Body of pancreas (tissue), 4 donors: ENCODE measurements around the gene FOXP3. TPM values are rescaled to one million over a fixed set of nuclear protein-coding genes. Genes with fewer than 3 reads are reported as not detected.

ENCODE experiments used
- ATAC-seq: fragments of 150-250 bp; one replicate; pipeline ENCODE4 v1.9.1; 2016
- DNase-seq, 4 donors: peaks; one replicate each; pipeline ENCODE4 v3.0.0-alpha.2; 2019
- H3K27ac ChIP-seq, 4 donors: fragments of 200-600 bp; sonication (generic); 1 replicate in 3 of 4; 2 replicates in 1 of 4; pipeline versions ENCODE4 v1.5.1 to v1.6.1; 2016 to 2019; ENCODE audit warnings: mild to moderate bottlenecking in 1 of 4, mixed read lengths in 1 of 4, moderate library complexity in 1 of 4
- H3K27me3 ChIP-seq, 2 donors: fragments of 200-600 bp; sonication (generic); one replicate each; pipeline ENCODE4 v1.6.0; 2016; ENCODE audit warnings: mild to moderate bottlenecking in 1 of 2
- H3K36me3 ChIP-seq, 2 donors: fragments of 200-600 bp; sonication (generic); replicated peaks in 1 of 2; 2 replicates each; pipeline ENCODE4 v1.5.1; 2016; ENCODE audit warnings: low read depth in 2 of 2; ENCODE audit not compliant: insufficient read depth in 1 of 2
- H3K4me1 ChIP-seq: fragments of 200-600 bp; sonication (generic); one replicate; pipeline ENCODE4 v1.6.0; 2016
- H3K4me3 ChIP-seq, 2 donors: fragments of 200-600 bp; sonication (generic); 1 replicate in 1 of 2; 2 replicates in 1 of 2; pipeline ENCODE4 v1.5.1; 2016 to 2019
- H3K9me3 ChIP-seq, 3 donors: fragments of 200-600 bp; sonication (generic); 1 replicate in 2 of 3; 2 replicates in 1 of 3; pipeline ENCODE4 v1.5.1; 2016
- POLR2A ChIP-seq, 3 donors: fragments of 450-650 bp; IDR thresholded peaks; one replicate each; pipeline ENCODE4 v1.6.1; 2016; ENCODE audit warnings: antibody characterized with exemption in 3 of 3, mild to moderate bottlenecking in 2 of 3
- WGBS, 2 donors: methylation state at CpG; one replicate each; pipeline ENCODE4 v1.1.5; 2017; 5-methylcytosine and 5-hydroxymethylcytosine counted together
- intact Hi-C: fragments of 100-400 bp; cut with DNase I; formaldehyde crosslinking; loops from one replicate; pipeline ENCODE4 v1.15.1; 2023
- total RNA-seq, 2 donors: library from RNA; depleted of rRNA; stranded (reverse); fragments of >200 nt; gene quantifications; one replicate each; pipeline ENCODE4 v1.1.0, GENCODE V29; 2016
- TF ChIP-seq, protein P1 (sequence below), 7 experiments: fragments of 450-650 bp in 4 of 7; fragments of 200-600 bp in 3 of 7; sonication (generic) in 3 of 7; IDR thresholded peaks; one replicate each; pipeline ENCODE4 v1.5.1; 2016 to 2019; ENCODE audit warnings: antibody characterized with exemption in 7 of 7

The FOXP3 gene
- total RNA-seq, 2 donors from 2014 or later = not detected

DNA sequence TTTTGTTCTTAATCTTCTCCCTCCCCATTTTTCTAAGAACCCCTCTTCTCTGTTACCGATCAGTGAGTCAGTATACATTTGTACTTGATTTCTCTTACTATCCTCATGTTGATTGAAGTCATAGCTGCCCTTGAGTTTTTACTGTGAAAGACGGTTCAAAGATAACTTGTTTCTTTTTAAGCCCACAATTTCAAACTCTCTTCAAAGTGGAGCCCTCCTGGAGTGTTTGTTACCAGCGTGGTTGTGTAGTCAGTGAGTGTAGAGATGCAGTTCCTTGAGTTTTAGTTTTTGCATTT is 13.0 kb upstream of the FOXP3 start:
- TF ChIP-seq, protein P1, sequence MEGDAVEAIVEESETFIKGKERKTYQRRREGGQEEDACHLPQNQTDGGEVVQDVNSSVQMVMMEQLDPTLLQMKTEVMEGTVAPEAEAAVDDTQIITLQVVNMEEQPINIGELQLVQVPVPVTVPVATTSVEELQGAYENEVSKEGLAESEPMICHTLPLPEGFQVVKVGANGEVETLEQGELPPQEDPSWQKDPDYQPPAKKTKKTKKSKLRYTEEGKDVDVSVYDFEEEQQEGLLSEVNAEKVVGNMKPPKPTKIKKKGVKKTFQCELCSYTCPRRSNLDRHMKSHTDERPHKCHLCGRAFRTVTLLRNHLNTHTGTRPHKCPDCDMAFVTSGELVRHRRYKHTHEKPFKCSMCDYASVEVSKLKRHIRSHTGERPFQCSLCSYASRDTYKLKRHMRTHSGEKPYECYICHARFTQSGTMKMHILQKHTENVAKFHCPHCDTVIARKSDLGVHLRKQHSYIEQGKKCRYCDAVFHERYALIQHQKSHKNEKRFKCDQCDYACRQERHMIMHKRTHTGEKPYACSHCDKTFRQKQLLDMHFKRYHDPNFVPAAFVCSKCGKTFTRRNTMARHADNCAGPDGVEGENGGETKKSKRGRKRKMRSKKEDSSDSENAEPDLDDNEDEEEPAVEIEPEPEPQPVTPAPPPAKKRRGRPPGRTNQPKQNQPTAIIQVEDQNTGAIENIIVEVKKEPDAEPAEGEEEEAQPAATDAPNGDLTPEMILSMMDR (IDR thresholded peaks at IDR 0.05) = no peak
- no peak for TF ChIP-seq POLR2A (IDR thresholded peaks at IDR 0.05)
- Histone ChIP-seq H3K4me3 (no peak overlapping the region), H3K36me3 (no peaks in the 10 kb centered on the region), H3K9me3 (no peaks in the 10 kb centered on the region), H3K27ac (no peak overlapping the region), H3K4me1 (peaks cover 26% of the 10 kb centered on the region), H3K27me3 (no peaks in the 10 kb centered on the region)
- no peak for DNase-seq
- intact Hi-C loops = no loop called here
- 49 to 51% methylated on average over 3 of the region's 3 CpGs for WGBS, 2 donors
- no peak for ATAC-seq

- WGBS, 2 donors = 48 to 69% methylated on average over 6 to 18 of the region's 19 CpGs
- Histone ChIP-seq H3K36me3 (no peaks in the 10 kb centered on the region), H3K27ac (peak overlapping the region in 1 of 4 donors; percentile 44), H3K4me1 (peaks cover 32% of the 10 kb centered on the region), H3K9me3 (no peaks in the 10 kb centered on the region), H3K4me3 (no peak overlapping the region), H3K27me3 (no peaks in the 10 kb centered on the region)
- intact Hi-C loops = no loop called here
- ATAC-seq (peak; percentile 52), DNase-seq (peak; percentile 42 to 62 (median 54))
- TF ChIP-seq POLR2A (IDR thresholded peaks at IDR 0.05) = no peak
- TF ChIP-seq, protein P1 (IDR thresholded peaks at IDR 0.05) = no peak
Observed at GRCh38 chrX:49276671-49277534, 12.4 kb upstream of the FOXP3 start.

DNA sequence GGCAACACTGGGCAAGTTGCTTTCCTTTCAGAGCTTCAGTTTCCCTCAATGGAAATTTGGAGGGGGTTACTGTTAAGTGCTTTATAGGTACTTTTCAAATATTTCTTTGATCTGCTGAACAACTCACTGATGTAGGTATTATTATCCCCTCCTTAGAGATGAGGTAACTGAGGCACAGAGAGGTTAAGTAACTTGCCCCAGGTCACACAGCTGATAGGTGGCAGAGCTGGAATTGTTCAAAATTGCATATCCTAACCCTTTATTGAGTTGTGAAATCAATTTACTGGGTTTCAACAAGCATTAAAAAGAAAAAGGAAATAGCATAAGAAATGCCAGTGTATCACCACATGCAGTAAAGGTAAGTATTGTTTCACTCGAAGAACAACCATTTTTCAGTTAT is 11.7 kb upstream of the FOXP3 start:
- no peaks in the 10 kb centered on the region for H3K9me3 ChIP-seq
- H3K27ac ChIP-seq = no peak overlapping the region
- no peaks in the 10 kb centered on the region for H3K27me3 ChIP-seq
- WGBS, 2 donors = 56 to 88% methylated on average over 1 of the region's 1 CpG
- DNase-seq (no peak), ATAC-seq (no peak)
- H3K4me1 ChIP-seq = peaks cover 39% of the 10 kb centered on the region
- no peak overlapping the region for H3K4me3 ChIP-seq
- H3K36me3 ChIP-seq = no peaks in the 10 kb centered on the region
- intact Hi-C loops = no loop called here
- no peak for TF ChIP-seq POLR2A (IDR thresholded peaks at IDR 0.05)
- TF ChIP-seq, protein P1 (IDR thresholded peaks at IDR 0.05) = no peak

DNA sequence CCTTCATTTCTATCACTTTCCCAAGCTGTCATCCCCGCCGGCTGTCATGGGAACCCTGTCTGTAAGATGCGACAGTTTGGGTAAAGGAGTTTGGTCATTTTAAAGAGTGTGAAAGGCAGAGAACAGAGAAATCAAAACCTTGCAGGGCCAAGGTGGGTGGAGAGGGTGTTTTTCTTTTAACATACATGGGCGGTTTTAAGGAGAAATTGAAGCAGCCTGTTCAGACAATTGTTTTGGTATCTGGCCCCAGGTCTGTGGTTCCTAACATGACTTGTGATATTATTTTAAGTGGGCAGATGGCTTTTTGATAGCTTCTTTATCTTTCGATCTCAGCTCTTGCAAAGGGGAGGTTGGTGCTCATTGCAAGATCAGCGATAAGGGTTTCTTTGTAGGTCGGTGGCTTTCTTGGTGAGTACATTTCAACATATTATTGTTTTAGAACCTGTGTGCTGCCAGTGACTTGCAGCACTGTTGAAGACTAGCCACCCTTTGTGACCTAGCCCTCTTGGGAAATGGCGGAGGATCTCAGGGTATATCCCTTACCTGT is 8.7 kb upstream of the FOXP3 start:
- Histone ChIP-seq H3K27ac (no peak overlapping the region), H3K9me3 (no peaks in the 10 kb centered on the region), H3K4me3 (no peak overlapping the region), H3K27me3 (no peaks in the 10 kb centered on the region), H3K4me1 (peaks cover 50% of the 10 kb centered on the region), H3K36me3 (no peaks in the 10 kb centered on the region)
- DNase-seq = peak in 1 of 4 donors; percentile 6
- TF ChIP-seq, protein P1 (IDR thresholded peaks at IDR 0.05) = no peak
- TF ChIP-seq POLR2A (IDR thresholded peaks at IDR 0.05) = no peak
- intact Hi-C loops = no loop called here
- WGBS, 2 donors = 73 to 96% methylated on average over 6 to 8 of the region's 8 CpGs
- ATAC-seq = no peak
